Urothelium cell line (cell line): ENCODE measurements around the gene DCUN1D2.

Experiments used
- DNase-seq: peaks from one replicate; pipeline ENCODE4 v3.0.0; 2011; ENCODE audit warnings: low spot score, mixed read lengths
- FAIRE-seq: peaks from 2 replicates; lab custom pipeline; 2011; peaks lifted over from hg19 to GRCh38; lab: Jason Lieb, UNC

The DCUN1D2 gene

DNA sequence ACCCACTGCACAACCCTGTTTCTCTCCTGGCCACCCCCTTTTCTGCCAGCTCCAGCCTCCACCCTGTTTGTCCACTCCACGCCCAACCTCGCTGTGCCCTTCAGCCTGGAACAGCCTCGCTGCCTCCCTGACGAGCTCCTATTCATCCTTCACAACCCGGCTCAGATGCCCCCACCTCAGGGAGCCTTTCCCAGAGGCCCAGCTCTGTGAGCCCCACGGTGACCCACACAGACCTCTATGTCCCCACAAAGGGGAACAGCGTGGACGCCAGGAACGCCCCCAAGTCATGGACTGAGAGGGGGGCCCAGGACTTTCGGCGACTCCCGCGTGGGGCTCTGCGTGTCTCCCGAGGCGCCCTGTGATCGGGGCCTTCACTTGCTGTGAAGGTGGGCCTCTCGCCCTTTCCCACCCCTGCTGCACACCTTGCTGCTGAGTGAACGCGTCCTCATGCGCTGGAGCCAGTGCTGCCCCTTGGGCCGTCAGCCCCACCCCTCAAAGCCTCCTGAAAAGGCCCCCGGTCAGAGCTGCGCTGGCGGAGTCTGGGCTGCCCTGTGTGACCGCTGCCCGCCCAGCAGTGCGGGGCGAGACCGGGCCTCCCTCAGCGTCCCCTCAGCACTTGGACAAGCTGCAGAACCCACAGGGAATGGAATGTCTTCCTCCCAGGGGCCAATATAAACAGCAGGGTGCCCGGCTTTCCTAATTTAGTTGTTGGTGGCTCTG is 77.2 kb downstream of the DCUN1D2 start:
- FAIRE-seq, result no peak
- no peak for DNase-seq

DNA sequence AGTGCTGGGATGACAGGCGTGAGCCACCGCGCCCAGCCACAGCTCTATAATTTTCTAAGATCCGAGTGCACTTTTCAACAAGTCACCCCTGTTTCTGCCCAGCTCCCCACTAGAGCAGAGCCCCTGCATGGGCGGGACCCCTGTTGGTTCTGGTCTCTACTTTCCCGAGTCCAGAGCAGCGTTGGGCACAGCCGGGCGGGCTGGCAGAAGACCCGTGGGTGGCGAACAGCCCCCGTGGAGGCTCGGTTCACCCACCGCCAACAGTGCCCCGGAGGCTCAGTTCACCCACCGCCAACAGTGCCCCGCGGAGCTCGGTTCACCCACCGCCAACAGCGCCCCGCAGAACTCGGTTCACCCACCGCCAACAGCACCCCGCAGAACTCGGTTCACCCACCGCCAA is 78.1 kb downstream of the DCUN1D2 start:
- DNase-seq (no peak), FAIRE-seq (no peak)

DNA sequence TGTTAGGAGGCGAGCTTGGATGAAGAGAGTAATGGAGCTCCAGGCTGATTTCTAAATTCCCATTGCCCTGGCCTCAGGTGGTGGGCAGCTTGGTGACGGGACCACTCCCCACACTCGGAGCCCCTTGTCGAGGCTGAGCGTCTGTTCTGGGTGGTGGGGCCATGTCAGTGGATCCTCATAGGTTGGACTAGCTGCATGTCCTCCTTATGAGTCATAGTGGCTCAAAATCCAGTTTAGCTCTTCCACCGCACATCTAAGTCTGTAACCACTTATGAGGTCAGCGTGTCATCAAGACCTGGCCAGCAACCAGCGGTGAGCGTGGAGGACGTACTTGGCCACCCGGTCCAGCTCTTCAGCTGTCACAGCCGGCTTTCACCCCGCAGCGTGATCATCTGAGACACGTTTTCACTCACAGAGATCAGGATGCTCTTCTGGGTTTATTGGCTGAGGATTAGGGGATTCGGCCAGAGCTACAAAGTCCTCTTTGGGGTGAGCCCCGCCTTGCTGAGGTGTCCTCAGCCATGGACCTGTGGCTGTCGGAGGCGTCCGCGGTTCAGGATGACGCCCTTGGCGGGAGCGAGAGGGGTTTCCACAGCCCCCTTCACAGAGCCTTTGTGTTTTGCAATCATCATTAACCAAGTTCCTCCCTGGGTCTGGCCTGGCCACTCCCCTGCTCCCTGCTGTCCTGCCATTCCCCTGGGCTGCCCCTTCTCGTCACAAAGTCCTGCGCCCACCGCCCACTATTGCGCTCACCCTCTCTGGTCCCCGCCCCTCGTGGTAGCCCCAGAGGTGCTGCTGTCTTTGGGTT is 79.1 kb downstream of the DCUN1D2 start:
- peak; percentile 99 for FAIRE-seq
- DNase-seq, result peak; percentile 84

DNA sequence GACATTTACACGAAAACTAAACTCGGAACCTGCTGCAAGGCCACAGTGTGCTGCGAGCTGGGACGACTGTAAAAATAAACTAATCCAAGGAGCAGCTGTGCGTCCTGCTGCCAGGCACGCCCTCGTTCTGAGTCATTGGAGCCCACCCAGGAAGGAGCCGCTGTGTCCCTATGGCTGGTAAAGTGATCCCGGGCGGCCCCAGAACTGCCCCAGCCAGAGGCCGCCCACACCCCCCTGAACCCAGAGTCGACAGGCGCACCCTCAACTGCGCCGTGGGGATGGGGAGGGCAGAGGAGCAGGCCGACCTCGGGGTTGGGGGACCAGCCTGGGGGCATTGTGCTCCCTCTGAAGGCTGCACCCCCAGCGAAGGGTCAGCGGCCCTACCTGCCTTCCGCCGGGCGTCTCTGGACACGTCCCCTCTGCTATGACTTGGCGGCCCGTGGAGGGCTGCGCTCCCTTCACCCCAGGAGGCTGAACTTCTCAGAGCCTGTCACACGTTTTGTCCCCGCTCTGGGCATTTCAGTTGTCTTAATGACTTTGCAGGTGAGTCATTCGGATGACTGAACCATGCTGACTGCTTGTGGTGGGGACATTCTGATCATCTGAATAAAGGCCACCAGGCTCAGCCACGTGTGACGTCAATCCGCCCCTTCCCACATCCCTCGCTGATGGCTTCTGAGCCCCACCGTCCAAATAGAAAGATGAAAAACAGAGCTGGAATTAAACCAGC is 79.9 kb downstream of the DCUN1D2 start:
- peak; percentile 81 for DNase-seq
- peak; percentile 80 for FAIRE-seq

DNA sequence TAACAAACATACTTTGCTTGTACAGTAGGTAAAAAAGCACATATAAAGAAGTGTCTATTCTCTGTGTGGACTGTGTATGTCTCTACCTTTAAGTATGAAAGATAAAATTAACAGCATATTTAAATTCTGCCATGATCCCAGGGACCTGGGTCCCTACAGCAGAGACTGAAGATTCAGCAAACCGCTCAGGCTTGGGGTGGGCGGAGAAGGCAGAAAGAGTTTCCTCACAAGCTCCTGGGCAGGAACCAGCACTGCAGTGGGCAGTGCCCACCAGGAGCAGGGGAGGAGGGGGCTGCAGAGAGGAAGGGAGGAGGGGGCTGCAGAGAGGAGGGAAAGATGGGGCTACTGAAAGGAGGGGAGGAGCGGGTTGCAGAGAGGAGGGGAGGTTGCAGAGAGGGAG is 81.9 kb downstream of the DCUN1D2 start:
- FAIRE-seq (no peak), DNase-seq (no peak)

DNA sequence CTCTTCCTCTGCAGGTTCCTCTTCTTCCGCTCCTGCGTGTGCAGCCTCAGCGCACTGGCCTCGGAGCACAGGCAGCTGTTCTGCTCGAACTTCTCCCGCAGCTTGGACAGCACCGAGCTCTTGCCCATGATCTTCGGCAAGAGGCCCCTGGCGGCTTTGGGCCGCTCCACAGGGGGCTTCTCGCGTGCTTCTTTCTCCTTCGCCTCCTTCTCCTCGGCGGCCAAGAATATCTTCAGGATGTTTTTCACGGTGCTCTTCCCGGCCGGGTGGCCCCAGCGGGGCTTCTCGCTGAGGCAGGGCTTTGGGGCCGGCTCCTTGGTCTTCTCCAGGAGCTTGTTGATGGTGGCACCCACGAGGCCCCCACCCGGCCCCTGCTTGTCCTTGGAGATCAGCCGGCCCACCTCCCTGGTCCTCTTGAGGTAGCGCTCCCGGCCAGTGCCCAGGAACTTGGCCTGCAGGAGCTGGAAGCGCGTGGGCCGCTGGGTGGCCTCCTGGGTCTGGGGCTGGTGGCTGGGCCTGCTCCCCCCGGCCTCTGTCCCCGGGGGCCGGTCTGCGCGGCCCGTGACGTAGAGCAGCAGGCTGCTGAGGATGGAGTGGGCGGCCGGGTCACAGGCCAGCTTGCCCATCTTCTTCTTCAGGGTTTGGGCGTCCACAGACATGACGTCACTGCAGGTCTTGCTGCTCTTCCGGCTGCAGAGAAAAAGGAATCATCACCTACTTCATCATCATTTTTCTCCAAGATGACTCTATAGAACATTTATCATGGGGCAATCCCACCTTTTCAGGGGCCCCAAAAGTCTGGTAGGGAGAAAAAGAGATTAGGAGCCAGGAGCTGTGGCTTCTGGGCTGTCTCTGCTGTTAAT is 82.7 kb downstream of the DCUN1D2 start:
- FAIRE-seq (peak; percentile 35), DNase-seq (no peak)

DNA sequence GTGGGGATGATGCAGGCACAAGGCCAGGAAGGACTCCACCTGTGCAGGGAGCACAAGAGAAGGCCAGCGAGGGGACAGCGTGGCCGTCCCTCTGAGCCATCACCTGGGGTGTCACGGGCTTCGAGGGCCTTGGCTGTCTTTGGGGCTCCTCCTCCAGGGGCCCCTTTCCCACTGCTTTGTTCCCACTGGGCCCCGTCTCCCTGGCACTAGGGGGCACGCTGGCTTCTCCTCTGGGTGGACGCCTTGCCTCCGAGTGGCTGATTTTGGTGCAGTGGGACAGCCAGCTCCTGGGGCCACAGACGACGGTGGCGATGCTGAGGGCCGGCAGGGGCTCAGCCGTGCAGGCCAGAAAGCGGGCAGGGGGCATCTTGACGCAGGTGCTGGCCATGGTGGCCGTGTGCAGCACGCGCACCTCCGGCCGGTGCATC is 83.4 kb downstream of the DCUN1D2 start:
- no peak for DNase-seq
- no peak for FAIRE-seq

DNA sequence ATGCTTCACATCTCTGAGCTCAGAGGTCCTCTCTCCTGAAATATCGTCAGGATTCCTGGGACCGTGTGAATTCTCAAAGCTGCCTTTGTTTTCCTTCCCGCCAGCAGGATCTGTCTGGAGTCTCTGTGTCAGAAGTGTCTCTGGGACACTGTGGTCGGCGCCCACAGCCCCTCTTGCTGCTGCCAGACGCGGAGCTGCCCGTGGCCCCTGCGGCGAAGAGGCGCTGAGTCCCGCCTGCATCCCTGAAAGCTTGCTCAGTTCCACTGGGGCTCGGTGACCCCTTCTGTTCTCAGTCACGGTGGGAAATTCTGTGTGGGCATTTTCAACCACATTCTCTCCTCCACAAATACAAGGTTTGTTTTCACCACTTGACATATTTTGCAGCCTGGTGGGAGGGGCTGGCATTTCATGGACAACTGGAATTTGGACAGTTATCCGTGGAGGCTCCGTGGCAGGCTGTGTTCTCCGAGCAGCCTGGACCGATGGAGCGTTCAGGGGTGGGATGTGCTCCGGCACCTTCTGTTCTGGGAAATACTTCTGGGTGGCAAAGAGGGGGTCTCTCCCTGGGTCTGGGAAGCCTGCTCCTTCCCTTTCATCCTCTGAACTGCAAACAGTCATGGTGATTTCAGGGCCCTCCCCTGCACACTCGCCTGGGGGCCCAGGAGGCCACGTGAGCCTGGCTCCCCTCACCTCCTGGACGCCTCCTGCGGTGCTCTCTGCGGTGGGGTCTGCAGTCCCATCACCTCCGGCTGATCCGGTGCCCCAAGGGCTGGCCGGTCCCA is 84.0 kb downstream of the DCUN1D2 start:
- FAIRE-seq (no peak), DNase-seq (no peak)
